SHP77 treated with DMSO at 0.1 percent for 48 hours (cell line): ENCODE measurements around the gene PCDH9.

ENCODE experiments used
- DNase-seq: peaks from one replicate; lab custom pipeline; 2025; lab: John Stamatoyannopoulos, UW

PCDH9 gene, protein sequence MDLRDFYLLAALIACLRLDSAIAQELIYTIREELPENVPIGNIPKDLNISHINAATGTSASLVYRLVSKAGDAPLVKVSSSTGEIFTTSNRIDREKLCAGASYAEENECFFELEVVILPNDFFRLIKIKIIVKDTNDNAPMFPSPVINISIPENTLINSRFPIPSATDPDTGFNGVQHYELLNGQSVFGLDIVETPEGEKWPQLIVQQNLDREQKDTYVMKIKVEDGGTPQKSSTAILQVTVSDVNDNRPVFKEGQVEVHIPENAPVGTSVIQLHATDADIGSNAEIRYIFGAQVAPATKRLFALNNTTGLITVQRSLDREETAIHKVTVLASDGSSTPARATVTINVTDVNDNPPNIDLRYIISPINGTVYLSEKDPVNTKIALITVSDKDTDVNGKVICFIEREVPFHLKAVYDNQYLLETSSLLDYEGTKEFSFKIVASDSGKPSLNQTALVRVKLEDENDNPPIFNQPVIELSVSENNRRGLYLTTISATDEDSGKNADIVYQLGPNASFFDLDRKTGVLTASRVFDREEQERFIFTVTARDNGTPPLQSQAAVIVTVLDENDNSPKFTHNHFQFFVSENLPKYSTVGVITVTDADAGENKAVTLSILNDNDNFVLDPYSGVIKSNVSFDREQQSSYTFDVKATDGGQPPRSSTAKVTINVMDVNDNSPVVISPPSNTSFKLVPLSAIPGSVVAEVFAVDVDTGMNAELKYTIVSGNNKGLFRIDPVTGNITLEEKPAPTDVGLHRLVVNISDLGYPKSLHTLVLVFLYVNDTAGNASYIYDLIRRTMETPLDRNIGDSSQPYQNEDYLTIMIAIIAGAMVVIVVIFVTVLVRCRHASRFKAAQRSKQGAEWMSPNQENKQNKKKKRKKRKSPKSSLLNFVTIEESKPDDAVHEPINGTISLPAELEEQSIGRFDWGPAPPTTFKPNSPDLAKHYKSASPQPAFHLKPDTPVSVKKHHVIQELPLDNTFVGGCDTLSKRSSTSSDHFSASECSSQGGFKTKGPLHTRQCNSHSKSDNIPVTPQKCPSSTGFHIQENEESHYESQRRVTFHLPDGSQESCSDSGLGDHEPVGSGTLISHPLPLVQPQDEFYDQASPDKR (N-terminal part only)

DNA sequence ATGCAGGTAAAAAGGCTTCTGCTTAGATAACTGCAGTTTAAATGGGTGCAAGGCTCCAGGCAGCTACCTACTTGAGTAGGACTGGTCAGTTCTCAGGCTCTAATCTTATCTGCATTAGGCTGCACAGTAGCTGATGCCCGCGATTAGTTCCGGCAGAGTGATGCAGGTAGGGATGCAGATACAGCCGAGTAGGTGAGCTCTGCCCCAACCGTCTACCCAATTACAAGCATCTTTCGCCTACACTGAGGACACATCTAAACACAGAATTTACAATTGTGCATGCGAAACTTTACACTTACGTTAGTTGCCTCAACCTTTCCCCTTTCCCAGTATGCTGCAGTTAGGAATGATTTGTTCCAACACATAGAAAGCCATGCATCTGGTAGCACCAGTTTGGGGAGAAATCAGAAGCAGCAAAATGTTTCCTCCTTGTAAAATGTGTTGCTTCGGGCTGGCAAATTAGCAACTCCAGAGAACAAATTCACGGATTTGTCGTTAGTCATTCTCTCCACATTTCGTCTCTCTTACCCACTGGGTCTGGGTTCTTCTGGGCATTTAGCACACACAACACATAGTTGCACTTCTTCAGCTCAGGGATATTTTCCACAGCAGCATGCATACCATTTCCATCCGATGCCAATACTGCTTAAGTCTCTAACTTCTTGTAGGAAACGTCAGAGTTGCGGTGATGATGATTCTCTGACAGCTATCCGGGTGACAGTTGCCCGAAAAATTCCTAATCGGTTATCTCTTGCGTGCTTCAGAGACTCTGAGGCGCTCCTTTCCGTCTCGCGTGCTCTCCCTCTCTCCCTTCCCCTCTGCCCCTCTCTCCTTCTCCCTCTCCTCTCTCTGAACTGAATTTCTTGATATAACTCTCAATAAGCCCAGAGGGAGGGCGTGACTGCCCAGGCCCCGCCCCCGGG is at the start of gene PCDH9:
TSS of gene PCDH9 (minus strand) at position 856 of the 923 bp plus-strand sequence. CDS start 1,896 bp downstream, outside the sequence.
- no peak for DNase-seq

DNA sequence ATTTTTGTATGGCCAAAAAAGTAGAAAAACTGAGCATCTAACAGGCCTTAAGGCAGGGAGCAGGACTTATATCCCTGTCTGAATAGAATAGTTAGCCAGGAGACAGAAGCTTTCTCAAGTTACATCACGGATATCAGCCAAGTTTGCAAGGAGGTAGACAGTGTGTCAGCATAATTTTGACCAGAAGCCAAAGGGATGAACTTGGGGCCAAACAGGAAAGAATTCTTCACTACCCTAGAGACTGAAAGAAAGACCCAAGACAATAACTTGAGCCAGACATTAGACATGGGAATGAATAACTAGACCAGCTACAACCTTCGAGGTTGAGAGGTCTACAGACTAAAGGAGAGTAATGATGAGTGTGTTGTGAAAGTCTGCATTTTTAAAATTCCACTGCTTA is 48.1 kb upstream of the PCDH9 start:
- DNase-seq: no peak

DNA sequence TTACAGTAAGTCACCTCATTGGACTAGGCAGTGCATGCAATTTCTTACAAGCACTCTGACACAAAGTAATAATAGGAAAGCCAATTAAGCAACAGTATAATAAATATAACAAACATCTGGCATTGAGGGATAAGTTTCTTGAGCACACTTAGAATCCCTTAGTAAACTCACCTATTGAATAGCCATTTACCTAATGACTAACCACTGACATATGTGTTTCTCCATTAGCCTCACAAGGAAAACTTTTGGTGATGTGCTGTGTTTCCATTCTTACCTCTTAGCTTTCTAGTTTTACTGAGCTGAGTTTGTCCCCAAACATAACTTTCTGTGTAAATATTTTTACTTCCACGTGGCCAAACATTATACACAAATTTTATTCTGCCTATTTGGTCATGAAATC is 47.4 kb upstream of the PCDH9 start:
- DNase-seq: no peak

DNA sequence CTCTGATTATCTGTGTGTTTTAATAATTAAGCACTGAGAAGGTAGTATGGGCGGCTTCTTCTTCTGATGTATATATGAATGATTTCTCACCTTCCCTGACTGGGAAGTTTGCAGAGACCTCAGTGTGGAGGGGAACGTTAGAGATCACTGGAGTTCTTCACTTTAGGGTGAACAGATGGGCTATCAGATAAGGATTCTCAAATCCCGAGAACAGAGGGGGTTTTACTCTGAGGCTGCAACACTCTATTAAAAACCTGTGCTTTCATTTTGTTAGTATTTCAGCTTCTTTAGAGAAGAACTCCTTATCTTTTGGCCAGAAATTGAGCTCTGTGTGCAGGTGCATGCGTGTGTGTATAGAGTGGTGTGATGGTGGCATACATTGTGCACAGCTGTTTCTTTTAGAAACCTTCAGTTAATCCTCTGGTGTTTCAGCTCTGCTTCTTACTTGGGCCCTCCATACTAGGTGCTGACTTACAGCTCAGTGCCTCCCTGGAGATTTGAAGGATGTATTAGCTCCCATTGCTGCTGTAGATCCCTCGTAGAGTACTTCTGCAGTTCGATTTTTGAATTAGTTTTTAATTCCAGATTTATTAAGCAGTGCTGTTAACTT is 45.3 kb upstream of the PCDH9 start:
- DNase-seq: no peak

DNA sequence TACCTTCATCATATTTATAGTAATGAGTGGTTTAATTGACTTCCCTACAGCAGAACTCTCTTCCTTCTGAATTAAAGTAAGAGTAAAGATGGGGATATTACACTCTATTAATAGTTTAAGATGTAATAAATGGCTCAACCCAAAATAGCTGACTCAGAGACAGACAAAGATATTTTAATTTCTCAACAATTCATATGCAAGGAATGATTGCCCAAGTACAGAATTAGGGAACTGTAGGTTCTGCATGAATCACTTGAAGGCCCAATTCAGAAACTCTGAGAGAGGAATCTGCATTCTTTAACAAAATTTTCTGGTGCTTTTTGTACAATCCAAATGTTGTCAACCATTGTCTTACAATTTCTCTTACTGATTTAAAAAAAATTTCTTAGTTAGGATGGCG is 42.9 kb upstream of the PCDH9 start:
- DNase-seq: no peak

DNA sequence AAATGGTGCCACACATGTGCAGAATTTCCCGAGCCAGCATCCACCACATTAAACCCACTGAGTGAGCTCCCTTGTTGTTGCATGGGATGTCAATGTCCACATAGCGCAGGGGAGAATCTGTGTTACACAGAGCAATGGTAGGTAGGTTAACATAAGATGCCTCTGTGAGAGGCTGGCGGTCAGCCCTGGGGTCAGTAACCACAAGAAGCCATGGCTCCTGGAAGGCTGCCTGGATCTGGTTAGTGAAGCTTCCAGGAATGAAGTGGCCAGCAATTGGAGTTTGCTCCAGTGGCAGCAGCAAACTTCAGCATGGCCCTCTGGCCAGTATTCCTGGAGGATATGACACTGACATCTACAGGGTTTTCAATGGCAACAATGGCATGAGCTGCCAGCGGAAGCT is 37.0 kb upstream of the PCDH9 start:
- no peak for DNase-seq

DNA sequence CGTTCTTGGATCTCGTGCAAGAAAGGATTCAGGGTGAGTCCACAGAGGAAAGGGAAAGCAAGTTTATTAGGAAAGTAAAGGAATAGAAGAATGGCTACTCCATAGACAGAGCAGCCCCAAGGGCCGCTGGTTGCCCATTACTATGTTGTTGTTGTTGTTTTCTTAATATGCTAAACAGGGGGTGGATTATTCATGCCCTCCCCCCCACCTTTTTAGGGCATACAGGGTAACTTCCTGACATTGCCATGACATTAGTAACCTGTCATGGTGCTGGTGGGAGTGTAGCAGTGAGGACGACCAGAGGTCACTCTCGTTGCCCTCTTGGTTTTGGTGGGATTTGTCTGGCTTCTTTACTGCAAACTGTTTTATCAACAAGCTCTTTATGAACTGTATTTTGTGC is 29.1 kb upstream of the PCDH9 start:
- DNase-seq: no peak

DNA sequence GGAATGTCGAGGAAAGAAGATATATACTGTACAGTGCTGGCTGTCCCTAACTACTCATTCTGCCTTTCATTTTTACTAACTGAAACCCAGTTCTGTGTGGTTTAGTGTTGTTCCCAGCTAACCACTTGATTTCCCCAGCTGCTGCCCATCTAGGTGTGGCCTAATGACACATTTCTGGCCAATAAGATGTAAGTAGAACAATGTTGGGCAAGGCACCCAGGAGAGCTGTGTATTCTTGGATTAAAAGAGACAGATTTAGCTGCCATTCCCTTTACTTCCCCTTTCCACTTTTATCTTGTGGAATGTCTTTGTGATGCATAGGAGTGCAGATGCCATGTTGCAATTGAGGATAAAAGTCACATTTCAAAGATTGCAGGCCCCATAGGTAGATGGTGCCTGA is 28.3 kb upstream of the PCDH9 start:
- no peak for DNase-seq

DNA sequence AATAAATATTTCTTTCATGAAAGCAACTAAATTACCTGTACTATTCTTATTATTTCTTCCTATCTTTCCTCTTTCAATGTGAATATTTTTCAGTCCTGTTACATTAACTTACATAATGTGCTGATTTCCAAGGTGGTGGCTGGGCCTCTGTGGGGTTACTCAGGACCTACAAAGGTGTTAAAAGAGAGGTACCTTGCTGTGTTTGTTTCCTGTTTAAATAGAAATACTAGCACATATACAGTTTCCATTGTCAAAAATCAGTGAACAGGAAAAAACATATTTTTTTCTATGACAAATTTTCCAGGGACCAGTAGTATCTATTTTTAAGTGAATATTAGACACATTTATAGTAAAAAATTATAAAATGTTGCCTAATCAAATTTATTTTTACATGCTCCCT is 8.7 kb upstream of the PCDH9 start:
- DNase-seq: no peak

DNA sequence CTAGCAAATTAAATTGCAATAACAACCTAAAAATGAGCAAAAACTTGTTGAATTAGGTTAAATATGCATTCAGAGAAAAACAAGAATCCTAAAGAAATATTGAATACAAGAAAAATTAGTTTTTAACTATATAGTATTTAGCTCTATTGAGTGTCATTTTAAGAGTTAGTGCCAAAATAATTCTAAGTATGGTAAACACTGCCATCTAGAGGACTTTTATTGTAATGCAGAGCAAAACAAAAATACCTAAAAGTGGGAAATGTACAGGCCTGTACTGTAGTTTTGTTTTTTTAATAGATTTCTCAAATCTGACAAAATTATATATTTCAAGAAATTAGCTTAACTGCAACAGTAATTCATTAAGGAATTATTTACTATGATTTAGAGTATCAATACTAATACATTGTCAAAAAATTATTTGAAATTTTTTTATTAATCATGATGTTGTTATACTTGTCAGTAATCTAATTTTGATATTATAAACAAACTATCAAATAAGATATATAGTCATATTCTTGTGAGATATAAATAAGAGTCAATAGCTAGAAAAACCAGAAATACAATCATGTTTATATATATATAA is 8.2 kb upstream of the PCDH9 start:
- no peak for DNase-seq

DNA sequence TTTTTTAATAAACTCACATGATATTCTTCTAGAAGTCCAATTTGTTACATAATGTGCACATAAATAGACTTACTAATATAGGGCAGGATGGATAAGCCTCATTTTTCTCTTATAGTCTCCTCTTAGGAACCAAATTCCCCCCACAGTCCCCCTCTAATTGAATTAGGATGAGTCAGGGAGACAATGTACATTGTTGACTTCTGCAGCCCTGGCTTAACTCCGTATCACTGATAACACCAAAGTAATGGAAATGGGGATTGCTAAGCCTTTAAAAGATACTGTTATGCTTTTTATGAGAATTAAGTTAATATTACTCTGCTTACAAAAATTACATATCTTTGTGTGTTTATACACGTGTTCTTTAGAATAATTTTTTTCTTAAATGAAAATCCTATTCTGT is 5.1 kb upstream of the PCDH9 start:
- DNase-seq: no peak

DNA sequence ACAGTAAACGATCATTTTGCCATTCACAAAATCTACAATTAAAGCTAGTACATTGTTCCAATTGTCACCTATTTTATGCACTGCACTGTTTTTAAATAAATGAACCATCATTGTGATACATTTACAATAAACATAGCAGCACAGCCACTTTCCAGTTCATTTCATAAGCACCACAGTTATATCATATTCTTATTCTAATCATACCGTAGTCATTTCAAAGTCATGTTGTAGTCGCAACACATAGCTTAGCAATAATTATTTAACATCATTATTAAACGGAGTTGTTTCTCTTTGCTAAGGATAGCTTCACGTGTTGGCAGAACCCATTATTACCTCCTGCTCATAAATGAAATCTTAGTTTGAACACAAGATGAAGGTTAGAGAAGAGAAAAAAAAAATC is 2.2 kb upstream of the PCDH9 start:
- DNase-seq: peak; percentile 51

DNA sequence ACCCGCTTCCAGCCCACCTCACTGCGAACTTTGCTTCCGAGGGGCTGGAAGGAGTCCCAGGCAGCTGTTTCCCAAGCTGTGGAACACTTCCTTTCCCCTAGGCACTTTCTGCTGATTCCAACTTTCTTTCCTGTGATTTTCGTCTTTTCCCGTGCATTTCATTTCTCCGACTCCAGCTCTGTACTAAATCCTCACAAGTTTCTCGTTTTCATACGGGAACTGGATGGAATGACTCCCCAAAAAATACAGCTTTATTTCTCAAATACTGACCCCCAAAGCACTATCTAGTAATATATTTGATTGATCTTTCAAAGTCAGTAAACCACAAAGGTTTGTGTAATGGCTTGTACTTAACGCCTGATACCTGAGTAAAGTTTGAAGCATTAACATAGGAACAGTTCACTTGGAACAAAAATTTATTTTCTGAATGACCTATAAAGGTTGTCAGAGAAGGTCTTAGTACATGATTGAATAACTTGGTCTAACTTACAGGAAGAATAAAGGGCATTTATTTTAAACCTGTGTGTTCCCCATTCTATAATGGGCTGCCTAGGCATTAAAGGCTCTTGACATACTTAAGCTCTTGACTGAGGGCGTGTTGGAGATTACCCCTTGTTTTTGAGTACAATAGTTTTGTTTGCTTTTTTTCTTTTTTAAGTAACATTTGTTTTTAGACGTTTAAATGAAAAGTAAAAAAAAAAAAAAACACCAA is 1.3 kb upstream of the PCDH9 start:
- peak; percentile 41 for DNase-seq

DNA sequence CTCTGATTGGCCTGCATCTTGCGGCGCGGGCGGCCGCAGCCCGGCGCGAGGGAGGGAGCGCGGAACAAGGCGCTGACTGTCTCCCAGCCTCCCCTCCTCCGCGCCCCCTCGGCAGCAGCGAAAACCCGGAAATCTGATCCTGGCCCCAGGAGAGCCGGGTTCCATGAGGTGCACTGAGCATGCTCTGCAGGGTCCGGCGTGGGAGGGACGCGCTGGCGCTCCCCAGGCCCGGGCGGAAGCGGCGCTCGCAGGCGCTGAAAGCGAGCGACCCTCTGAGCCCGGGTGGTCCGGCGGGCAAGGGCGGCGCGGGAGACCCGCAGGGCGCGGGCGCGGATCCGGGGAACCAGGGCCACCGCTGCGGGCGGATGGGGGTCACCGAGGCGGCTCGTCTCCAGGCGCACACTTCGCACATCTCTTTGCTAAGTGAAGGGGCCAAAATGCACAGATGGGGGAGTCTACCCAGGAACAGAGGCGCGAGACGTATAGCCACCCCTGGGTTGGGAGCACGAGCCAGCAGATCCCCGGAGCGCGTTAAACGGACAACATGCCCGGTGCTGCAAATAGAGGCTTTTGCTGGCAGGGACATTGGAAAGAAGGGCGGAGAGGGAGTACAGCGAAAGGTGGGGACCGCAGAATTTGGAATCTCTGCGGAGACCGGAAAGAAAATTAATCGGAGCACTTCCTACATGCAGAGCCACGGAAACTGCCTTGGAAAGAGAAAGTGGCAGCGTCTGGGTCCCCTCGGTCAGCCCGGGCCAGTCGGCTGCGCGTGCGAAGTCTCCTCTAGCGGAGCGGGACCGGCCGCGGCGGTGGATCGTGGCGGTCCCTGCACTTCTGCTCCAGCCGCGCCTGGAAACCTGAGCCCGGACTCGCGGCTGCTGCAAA is 510 bp upstream of the PCDH9 start:
- DNase-seq: peak; percentile 88

DNA sequence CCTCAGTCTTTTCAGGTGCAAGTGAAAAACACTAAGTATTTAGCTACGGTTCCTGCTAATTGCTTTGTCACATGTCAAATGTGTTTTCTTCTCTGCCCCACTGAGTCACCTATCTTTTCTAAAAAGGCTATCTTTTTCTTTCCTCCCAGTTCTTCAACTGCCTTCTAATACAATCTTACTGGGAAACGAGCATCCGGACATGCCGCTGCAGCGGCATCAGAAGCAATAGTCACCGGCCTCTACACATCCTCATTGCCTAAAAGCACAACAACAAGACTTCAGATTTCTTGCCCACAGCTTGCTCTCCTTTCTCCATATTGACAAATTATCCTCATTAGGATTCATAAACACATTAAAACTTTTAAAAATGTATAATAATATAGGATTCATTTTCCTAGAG is 1.2 kb downstream of the PCDH9 start:
- DNase-seq: no peak

DNA sequence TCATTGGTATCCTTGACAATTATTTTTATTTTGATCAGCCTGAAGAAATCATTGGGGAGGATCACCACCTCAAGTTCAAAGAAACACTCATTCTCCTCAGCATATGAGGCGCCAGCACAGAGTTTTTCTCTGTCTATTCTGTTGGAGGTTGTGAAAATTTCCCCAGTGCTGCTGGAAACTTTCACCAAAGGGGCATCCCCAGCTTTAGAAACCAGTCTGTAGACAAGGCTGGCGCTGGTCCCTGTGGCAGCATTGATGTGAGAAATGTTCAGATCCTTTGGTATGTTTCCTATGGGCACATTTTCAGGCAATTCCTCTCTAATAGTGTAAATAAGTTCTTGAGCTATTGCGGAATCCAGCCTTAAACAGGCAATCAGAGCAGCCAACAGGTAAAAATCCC is 2.1 kb downstream of the PCDH9 start:
- DNase-seq: no peak

DNA sequence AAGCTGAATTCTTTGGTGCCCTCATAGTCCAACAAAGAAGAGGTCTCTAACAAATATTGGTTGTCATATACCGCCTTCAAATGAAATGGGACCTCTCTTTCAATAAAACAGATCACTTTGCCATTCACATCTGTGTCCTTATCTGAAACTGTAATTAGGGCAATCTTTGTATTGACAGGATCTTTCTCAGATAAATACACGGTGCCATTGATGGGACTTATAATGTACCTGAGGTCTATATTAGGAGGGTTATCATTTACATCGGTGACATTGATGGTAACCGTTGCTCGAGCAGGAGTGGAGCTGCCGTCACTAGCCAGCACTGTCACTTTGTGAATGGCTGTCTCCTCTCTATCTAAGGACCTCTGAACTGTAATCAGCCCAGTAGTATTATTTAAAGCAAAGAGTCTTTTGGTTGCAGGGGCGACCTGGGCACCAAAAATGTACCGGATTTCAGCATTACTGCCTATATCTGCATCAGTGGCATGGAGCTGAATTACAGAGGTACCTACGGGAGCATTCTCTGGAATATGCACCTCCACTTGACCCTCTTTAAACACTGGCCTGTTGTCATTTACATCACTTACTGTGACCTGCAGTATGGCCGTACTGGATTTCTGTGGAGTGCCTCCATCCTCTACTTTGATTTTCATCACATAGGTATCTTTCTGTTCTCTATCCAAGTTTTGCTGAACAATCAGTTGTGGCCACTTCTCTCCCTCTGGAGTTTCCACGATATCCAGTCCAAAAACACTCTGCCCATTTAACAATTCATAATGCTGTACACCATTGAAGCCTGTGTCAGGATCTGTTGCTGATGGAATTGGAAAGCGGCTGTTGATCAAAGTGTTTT is 2.8 kb downstream of the PCDH9 start:
- no peak for DNase-seq

DNA sequence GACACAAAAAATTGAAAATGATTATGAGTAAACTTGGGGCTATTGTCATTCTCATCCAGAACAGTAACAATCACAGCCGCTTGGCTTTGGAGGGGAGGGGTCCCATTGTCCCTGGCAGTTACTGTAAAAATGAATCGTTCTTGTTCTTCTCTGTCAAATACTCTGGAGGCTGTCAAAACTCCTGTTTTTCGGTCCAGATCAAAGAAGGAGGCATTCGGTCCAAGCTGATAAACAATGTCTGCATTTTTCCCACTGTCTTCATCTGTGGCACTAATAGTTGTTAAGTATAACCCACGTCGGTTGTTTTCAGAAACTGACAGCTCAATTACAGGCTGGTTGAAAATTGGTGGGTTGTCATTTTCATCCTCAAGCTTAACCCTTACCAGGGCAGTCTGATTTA is 3.4 kb downstream of the PCDH9 start:
- no peak for DNase-seq
